C4-2B (cell line): Measurements from ENCODE around the gene DNAAF9.

Source experiments
- CTCF ChIP-seq: fragments of 450-650 bp; conservative IDR thresholded peaks from 2 replicates; pipeline ENCODE4 v1.5.1; 2017; ENCODE audit warnings: mild to moderate bottlenecking
- ZFX ChIP-seq: fragments of 450-650 bp; IDR thresholded peaks from 2 replicates; pipeline ENCODE4 v1.6.1; 2017

- TF ChIP-seq CTCF = no peak
- no peak for TF ChIP-seq ZFX
Measured at GRCh38 chr20:3392756-3393155, 14.7 kb downstream of the DNAAF9 start.
